Stimulated activated naive CD8-positive, alpha-beta T cell treated with anti-CD3 and anti-CD28 coated beads, Interleukin-15, Interleukin-2, amounts not matched to agents 100 U/mL and 50 U/mL, for 24 hours (primary cell): ENCODE results near the gene SPIRE1.
"Not testable (repeated sequence)": the region's sequence is repeated elsewhere in the genome, so short reads cannot be mapped to it uniquely, and the experiment has no call there.

Experiments
- ATAC-seq: fragments of 150-1000 bp; cut with Tn5 transposase; one replicate; pipeline ENCODE4 v1.10.0; 2021
- DNase-seq: peaks from one replicate; pipeline ENCODE4 v3.0.0; 2021

Gene SPIRE1

DNA sequence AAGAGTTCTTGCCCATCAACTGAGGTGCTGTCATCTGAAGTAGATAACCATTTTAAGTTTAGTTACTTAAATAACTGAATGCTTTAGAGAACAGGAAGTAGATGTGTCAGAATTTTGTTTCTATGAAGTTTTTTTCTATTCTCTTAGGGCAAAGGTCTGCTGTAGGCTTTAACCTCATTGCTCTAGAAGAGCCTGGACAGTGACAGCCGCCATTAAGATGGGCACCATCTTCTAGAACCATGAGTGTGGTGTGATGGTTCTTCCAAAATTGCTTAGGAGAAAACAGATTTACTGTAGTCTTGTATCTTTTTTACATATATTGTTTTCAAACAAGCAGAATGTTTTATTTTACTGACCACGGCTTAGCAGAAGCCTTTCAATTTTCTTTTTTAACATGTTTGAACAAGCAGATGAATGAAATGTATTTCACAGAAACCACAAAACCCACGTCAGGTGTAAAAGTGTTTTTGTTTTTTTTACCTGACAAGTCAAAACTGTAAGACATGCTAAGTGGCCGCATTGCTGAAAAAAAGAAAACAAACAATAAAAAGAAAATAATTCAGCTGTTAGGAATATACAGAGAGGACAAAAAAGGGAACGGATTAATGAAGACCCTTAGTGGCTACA lies 172.3 kb downstream of the SPIRE1 start:
- DNase-seq (no peak), ATAC-seq (no peak)

DNA sequence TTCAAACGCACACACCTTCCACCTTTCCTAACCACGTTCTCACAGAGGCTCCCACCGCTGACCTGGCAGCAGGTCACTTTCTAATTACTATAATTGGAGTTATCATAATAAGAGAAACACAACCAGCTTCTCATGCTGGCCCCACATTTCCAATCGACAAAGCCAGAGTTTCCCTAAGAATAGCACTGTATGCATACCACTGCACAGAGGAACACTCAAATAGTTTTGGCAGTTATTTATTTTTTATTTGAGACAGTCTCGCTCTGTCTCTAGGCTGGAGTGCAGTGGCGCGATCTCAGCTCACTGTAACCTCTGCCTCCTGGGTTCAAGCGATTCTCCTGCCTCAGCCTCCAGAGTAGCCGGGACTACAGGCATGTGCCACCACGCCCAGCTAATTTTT lies 176.0 kb downstream of the SPIRE1 start:
- DNase-seq, ATAC-seq: not testable (repeated sequence)

DNA sequence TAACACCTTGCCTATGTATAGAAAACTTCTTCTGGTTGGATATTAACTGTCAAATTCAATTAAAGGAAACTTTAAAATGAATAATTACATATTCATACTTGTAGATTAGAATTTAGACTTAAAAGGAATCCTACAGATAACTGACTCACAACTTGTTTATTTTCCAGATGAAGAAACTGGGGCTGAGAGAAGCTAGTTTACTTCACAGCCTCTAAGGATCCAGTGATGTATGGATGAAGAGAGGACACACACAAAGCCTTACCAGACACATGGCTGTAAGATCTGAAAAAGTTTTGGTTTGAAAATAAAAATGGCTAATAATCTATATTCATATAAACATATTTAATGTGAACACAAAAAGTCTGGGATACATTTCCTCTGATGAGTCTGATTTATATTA lies 177.9 kb downstream of the SPIRE1 start:
- no peak for ATAC-seq

DNA sequence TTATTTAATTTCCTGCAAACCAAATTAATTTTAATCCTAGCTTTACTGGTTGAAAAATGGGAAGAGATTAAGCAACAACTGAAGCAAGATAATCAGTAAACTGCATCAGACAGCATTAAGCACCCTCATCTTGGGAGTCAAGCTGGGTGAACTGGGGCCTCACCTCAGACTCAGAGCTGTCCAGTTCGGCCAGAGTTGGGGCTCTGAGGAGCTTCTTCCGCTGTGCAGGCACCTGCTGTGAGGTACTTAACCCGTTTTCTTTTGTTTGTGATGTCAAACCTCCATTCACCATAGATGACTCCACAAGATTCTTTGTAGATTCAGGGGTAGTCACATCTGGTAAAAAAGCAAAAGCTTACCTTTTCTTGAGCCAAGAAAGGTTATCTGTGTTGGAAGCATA lies 178.4 kb downstream of the SPIRE1 start:
- DNase-seq = no peak
- no peak for ATAC-seq

More for the DNA sequence above, 177.9 kb downstream of the SPIRE1 start:
- no peak for DNase-seq

DNA sequence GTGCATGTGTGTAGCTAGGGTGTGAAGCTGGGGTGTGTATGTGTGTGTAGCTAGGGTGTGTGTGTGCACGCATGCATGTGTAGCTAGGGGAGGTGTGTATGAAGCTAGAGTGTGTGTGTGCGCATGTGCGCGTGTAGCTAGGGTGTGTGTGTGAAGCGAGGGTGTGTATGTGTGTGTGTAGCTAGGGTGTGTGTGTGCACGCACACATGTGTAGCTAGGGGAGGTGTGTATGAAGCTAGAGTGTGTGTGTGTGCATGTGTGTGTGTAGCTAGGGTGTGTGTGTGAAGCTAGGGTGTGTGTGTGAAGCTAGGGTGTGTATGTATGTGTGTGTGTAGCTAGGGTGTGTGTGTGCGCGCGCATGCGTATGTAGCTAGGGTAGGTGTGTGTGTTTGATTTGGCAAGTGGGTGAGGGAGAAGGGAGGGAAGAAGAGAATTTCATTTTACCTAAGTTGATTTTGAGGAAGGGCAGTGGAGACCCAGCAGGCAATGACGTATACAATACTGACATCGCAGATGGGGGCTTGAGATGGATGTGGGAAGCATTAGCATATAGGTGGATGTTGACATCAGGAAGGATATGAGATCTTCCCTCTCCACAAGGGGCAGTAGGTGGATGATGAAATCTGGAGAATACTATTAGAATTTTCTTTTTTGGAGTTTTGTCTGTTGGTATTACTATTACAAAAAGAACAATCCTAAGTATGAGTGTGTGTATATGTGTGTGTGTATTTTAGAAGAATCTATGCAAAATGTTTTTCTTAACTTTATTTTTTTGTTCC lies 179.4 kb downstream of the SPIRE1 start:
- no peak for ATAC-seq
- DNase-seq = no peak

DNA sequence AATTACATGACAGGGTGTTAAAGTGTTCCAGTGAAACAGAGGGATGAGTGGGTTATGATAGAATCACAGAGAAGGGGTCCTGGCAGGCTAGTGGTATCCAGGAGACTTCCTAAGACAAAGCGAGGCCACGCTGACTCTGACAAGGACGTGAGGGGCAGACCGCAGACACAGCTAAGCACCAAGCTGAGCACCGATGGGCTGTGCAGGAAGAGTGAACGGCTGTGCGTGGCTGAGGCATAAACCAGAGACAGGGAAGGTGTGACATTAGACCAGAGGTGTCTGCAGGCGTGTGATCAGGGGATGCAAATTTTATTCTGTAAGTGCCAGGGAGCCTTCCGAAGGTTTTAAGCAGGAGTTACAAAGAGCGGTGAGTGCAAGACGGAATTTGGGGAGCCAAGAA lies 180.3 kb downstream of the SPIRE1 start:
- ATAC-seq = no peak

DNA sequence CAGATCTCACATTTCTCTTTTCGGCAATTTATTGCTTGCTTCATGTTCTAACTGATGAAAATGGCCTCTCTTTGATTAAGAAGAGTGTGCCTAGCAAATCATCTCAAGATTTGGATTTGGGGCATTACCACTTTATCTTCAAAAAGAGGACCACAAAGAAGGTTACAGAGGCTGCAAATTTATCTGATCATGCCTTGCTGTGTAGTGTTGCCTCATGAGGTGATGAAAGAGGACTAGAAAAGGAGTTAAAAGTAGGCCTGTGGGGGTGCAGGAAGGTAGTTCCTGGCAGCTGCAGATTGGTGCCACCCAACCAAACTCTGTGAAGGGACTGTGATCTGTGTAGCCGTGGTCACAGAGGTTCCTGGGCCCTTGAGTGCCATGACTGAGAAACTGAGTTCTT lies 181.0 kb downstream of the SPIRE1 start:
- ATAC-seq (no peak), DNase-seq (no peak)

More for the DNA sequence above, 180.3 kb downstream of the SPIRE1 start:
- no peak for DNase-seq

DNA sequence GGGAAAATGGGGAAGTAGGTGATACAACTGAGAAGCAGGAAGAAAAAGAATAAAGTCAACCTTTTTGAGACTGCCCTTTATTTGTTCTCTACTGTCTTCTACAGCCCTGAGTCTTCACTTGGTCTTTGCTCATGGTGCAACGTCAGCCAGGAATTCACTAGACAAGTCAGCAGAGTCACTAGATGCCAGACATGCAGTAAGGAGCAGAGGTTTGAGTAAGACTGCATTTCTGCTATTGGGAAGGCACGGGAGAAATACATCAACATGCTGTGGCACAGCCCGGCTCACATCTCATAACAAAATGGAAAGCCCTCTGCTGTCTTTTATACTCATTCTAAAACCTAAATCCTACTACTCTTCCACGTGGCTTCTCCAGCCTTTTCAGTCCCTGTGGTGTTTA lies 183.0 kb downstream of the SPIRE1 start:
- DNase-seq (no peak), ATAC-seq (no peak)

DNA sequence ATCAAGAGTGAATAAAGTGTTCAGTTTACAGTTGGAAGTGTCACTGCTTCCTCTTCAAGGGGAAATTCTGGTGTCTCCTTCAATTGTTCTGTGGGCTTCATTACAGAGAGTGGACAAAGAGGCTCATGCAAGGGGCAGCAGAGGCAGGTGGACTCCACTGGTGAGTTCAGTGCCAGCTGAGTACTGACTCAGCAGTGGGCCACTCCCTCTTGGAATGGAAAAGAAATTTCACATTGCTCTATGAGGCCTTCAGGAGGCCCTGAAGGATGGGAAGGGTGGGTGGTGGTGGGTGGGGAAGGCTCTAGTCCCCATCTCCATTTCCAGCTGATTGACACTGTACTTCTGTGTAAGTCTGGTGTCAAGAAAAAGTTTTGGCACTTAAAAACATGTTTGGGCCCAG lies 183.8 kb downstream of the SPIRE1 start:
- ATAC-seq (no peak), DNase-seq (no peak)

DNA sequence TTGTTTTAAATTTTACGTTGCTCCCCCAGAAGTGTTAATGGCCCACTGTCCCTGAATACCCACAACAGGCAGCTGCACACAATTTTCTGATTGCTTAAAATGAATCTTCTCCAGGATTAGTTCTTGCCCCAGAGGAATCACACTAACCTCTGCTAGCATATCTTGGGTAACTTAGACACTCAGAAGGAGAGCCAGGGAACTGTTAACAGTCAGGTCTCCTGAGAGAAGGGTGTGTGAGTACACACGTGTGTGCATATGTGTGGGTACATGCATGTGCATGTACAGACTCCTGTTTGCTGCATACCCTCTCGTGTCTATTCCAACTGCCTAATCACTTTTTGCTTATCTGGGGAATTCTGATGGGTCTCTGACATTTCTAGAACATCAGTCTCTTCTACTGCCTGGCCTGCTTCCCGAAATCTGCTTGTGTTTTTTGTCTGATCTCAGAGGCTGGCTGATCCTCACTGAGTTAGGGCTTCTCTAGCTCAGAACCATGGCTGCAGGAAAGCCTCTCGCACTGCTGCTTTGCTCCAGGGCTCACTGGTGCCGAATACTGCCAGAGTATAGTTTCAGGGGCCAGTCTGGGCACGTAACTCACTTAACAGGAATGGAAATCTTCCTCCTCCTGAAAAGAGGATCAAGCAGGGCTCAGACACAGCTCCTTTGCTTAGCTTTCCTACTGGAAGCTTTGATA lies 187.4 kb downstream of the SPIRE1 start:
- DNase-seq (no peak), ATAC-seq (no peak)

DNA sequence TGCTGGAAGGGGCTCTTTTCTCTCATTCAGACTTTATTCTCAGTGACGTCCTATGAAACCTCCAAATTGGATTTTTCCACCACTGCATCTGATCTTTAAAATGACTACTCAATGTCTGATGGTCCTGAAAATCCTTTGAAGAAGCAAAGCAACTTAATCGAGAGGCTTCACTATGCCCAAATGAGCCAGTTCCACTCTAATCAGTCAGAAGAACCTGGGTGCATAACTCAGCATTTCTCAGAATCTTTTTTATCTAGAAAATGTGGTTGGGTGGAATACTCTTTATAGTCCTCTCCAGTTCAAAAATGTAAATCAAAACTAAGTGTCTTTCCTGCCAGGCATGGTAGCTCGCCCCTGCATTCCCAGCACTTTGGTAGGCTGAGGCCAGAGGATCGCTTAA lies 189.5 kb downstream of the SPIRE1 start:
- DNase-seq (no peak), ATAC-seq (no peak)

DNA sequence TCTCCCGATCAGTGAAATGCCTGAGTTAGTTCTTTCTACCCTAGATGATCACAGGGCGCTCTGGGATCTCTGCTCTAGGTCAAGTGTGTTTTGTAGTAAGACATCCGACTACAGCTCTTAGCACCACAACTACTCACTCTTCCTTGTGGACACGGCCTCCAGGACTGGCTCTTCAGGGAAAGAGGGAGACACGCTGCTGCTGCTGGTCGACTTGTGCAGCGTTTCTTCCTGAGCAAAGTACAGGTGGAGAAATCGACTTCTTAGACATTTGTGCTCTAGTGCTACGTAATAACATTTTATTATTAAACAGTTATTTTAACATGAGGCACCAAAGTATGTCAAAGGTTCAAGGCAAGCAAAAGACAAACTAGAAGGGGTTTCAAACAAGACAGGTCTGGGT lies 193.2 kb downstream of the SPIRE1 start:
- DNase-seq (no peak), ATAC-seq (no peak)

DNA sequence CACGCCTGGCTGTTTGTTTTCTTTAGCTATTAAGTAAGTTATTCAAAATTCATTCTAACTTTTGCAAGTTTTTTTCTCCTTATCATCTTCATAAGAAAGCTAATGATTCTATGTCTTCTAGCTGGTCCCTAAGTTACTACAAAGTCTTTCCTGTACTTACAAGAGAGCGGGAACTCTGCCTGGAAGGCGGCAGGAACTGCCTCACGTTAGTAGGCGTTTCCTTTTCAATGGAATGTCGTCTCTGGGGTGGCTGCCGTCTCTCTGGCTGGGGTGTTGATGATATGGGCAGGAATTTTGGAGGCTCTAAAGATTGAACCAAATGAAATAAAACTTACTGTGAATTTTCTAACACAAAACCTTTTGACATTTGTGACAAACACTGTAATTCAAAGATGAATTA lies 194.7 kb downstream of the SPIRE1 start:
- no peak for ATAC-seq
- no peak for DNase-seq

DNA sequence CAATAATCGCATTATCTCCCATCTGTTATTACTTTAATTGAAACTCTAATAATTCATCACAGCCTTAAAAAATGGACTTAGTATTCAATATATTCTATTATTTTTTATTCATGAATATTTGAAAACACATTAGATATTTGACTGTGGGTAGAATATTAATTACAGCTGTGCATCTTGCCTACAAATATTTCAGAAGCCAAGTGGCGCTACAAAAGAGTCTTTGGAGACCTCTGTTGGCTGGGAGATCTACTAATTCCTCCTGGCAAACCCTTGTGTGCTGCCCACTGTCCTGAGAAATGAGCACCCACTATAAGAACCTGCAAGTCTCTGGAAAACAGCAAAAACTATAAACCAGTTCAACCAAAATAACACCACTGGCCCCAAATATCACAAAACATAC lies 195.7 kb downstream of the SPIRE1 start:
- ATAC-seq = no peak
- DNase-seq = no peak

DNA sequence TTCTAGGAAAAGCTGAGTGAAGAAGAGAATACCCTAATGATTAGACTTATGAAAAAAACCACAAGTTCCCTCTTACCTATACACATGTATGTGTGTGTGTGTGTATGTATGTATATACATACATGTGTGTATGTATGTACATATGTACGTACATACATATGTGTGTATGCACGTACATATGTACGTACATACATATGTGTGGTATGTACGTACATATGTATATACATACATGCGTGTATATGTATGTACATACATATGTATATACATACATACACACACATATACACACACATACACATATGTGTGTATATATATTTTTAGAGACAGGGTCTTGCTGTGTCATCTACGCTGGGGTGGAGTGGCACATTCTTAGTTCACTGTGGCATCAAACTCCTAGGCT lies 196.6 kb downstream of the SPIRE1 start:
- ATAC-seq (no peak), DNase-seq (no peak)

DNA sequence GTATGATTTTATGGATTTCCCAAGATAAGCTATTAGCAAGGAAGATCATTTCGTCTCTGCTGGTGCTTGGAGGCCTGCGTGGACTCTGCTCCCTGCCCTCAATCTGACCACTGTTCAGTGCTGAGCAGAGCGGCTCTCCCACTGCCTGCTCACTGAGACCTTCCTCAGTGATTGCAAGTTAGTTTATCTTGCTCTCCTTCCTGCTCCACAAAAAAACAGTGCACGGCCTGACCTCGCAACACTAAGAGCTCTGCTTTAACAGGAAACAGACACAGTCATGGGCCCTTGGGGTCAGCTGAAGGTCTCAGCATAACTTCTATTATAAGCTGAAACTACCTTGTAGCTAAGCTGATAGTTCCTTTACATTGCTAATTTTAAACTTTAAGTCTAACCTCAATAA lies 197.0 kb downstream of the SPIRE1 start:
- DNase-seq = no peak

DNA sequence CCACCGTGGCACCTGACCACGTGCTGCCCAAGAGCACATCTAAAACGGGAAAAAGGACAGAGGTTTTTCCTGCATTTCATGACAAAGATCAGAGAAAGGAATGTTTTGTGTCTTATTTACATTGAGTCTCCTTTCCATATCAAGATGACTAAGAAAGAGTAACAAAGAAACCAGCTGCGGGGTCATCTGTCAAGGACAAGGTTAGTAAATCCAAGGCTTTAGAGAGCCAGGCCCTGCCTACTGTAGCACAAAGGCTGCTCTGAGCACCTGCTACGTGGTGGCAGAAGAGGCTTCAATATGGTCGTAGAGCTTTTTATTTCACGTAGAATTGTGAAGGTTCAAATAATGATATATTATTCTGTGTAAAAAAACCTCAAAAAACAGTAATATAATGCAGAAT lies 199.1 kb downstream of the SPIRE1 start:
- ATAC-seq (no peak), DNase-seq (no peak)

More for the DNA sequence above, 197.0 kb downstream of the SPIRE1 start:
- ATAC-seq = no peak

DNA sequence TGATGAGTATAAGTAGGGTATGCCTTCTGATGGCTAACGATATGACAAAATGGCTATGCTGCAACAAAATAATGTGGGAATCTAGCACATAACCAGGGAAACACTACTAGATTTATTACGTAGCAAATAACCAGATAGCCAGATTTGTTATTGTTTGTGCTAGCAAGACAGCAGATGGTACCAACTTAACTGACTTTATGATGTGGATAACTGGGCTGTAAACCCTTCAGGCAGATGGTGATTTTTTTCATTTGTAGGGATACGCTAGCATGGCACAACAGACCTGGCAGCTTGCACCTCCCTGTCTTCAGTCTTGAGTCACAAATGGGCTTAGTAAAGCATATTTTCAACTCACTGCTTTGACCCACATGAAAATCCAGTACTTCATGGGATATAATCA lies 201.5 kb downstream of the SPIRE1 start:
- DNase-seq = no peak
- ATAC-seq = no peak

DNA sequence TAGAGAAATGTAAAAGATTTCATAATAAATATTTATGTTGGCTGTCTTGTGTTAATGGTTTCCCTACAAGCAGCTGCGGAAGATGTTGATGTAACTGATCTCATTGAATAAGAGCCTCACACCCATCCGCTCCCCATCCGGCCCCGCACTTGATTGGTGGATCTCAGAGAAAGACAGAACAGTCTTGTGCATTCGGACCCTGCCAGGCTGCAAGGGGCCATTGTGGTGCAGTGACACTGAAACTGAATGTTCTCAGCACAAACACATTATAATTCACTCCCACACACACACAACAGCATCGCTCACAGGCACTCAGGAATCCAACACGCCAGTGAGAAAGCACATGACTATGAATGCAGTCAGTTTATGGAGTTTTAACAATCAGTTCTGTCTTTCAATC lies 202.4 kb downstream of the SPIRE1 start:
- no peak for DNase-seq
- ATAC-seq = no peak

DNA sequence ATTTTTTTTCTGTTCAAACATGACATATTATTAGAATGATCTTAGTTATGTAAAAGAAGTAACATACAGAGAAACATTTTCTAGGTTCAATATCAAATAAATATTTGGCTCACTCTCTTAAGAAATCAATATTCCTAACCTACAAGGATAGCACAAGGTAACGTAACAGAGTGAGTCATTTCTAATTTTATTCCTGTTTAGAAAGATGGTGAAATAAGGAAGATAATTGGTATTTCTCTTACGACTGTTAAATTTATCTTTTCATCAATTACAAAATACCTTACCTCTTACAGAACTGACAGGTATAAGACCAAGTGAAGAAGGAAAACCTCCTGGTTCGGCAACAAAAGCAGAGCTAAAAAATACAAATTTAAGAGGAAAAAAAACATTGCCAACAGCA lies 205.1 kb downstream of the SPIRE1 start:
- DNase-seq (no peak), ATAC-seq (no peak)

DNA sequence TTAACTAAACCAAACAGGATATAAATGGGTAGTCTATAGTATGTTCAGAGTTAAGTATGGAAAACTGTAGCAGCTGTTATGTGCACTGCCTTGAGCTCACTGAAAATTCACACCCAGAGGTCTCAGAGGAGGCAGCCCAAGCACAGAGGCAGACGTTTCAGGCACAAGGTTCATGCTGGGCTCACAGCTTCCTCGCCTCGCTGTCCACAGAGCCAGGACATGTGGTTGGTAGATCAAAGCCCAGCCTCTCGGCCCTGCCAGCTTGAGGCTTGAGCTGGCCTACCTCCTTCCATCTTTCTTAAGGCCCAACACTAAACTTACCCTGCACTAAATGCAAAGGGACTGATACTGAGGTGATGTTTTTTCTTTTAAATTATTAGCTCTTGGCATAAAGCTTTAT lies 206.5 kb downstream of the SPIRE1 start:
- ATAC-seq (no peak), DNase-seq (no peak)

DNA sequence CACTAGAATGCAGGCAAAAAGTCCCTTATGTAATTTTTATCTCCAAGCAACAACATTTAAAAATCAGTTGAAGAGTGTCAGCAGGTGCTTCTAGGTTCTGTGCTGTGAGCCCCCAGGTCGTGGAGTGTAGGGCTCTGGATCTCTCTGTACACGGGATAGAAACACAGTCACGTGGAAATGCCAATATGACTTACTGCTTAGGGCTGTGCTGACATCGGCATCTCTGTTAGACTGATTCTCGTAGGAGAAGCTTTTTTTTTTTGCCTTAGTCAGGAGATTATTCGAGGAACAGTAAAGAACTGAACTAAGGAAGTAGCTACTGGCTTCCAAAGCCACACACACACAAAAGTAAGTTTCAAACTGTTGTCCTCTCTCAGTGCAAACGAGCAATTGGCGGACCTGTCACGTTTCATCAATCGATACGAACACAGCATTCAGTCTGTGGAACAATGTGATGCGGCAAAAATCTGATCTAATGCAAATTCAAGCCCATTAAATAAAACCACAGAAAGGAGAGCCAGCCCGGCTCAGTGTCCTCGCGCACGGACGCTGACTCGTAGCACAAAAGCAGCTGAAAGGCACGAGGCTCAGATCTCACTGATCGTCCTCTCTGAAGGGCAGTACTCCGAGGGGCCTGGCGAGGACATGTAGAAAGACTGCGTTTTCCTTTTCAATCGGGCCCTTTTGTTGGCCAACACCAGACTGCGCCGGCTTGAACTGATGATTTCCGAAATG lies 208.7 kb downstream of the SPIRE1 start:
- ATAC-seq = no peak

DNA sequence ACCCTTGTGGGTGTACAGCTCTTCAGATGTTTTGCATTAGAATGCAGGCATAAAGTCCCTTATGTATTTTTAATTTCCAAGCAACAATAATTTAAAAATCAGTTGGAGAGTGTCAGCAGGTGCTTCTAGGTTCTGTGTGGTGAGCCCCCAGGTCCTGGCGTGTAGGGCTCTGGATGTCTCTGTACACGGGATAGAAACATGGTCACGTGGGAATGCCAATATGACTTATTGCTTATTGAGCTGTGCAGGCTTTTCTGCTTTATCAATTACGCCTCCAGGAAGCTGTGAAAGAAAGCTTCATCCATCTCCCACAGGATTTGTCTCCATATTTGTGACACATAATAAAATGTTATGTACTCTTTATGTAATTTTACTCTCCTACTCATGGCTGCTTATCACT lies 212.4 kb downstream of the SPIRE1 start:
- ATAC-seq (no peak), DNase-seq (no peak)

More for the DNA sequence above, 208.7 kb downstream of the SPIRE1 start:
- DNase-seq = no peak
